ENCODE data around the gene TMEM82.

Gene TMEM82

GRCh38 chr1:15768388-15768787 is 26.1 kb downstream of the TMEM82 start:
- Histone ChIP-seq H3K27ac (peak overlapping the region in 1 of 2 donors; percentile 68), H3K4me3 (no peak overlapping the region)
- no peak for DNase-seq (ENCODE audit: low spot score)
- no peak for TF ChIP-seq CTCF (IDR thresholded peaks at IDR 0.05)

GRCh38 chr1:15770313-15770962 is 28.1 kb downstream of the TMEM82 start:
- TF ChIP-seq CTCF (IDR thresholded peaks at IDR 0.05): no peak
- DNase-seq (ENCODE audit: low spot score): no peak
- H3K27ac ChIP-seq: peak overlapping the region in 1 of 2 donors; percentile 48
- no peak overlapping the region for H3K4me3 ChIP-seq

GRCh38 chr1:15771836-15772515 is 29.7 kb downstream of the TMEM82 start:
- no peak for DNase-seq (ENCODE audit: low spot score)
- H3K27ac ChIP-seq: peak overlapping the region in 1 of 2 donors; percentile 60
- TF ChIP-seq CTCF (IDR thresholded peaks at IDR 0.05): no peak
- H3K4me3 ChIP-seq: no peak overlapping the region

- no peak overlapping the region for H3K4me3 ChIP-seq
- H3K27ac ChIP-seq: peak overlapping the region in 1 of 2 donors; percentile 3
- no peak for TF ChIP-seq CTCF (IDR thresholded peaks at IDR 0.05)
- no peak for DNase-seq (ENCODE audit: low spot score)
Observed at GRCh38 chr1:15775706-15776105, 33.4 kb downstream of the TMEM82 start.

GRCh38 chr1:15777909-15778707 is 35.8 kb downstream of the TMEM82 start:
- no peak overlapping the region for H3K27ac ChIP-seq
- DNase-seq (ENCODE audit: low spot score): no peak
- no peak overlapping the region for H3K4me3 ChIP-seq
- no peak for TF ChIP-seq CTCF (IDR thresholded peaks at IDR 0.05)

GRCh38 chr1:15785683-15786082 is 43.4 kb downstream of the TMEM82 start:
- no peak for DNase-seq (ENCODE audit: low spot score)
- TF ChIP-seq CTCF (IDR thresholded peaks at IDR 0.05): no peak
- no peak overlapping the region for H3K4me3 ChIP-seq
- peak overlapping the region; percentile 67 to 77 for H3K27ac ChIP-seq

All from coronary artery (tissue), 2 donors.